ENCODE results near the gene ZNF784. TPM values are rescaled to one million over a fixed set of nuclear protein-coding genes. Genes with fewer than 3 reads are reported as not detected.

Gene ZNF784
- total and polyA plus RNA-seq, 4 donors: 0.79 to 6.0 (median 3.8) TPM

DNA sequence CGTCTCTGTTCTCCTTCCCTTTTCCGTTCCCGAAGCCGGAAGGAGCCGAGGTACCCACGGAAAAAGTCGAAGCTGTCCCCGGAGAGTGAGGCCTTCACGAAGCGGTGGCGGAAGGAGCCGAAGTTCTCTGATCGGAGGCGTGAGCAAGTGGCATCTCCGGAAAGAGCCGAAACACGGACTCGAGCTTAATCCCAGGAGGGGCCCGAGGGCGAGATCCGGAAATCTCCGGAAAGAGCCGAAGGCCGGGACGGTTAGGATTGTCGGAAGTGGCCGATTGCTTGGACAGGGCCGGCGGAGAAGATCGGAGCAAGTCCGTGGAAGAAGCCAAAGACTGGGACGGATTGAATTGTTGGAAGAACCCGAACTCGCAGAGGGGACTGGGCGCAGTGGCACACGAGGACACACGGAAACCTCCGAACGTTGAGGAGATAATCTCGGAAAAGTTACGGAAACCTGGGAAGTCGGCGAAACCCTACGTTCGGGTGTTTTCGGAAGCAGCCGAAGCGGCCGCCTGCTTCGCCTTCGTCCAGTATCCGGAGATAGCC lies 30.0 kb upstream of the ZNF784 start:
- peak overlapping the region; percentile 76 to 89 (median 78) for H3K4me3 ChIP-seq (ENCODE audit: low read depth in 1 of 3, low read length in 3 of 3)
- H3K9me3 ChIP-seq (ENCODE audit: control insufficient read depth in 4 of 4, low read length in 3 of 4): no peaks in the 10 kb centered on the region
- peak overlapping the region; percentile 78 to 90 for H3K9ac ChIP-seq (ENCODE audit: low read depth in 1 of 2, low read length in 2 of 2)
- H3K36me3 ChIP-seq (ENCODE audit: control insufficient read depth in 4 of 4, insufficient read depth in 3 of 4, low read depth in 1 of 4, low read length in 3 of 4): peaks cover 0 to 4% (median 0%) of the 10 kb centered on the region in 4 donors
- H3K27me3 ChIP-seq (ENCODE audit: control insufficient read depth in 4 of 4, insufficient read depth in 4 of 4, low read length in 3 of 4): no peaks in the 10 kb centered on the region
- peak overlapping the region; percentile 94 to 96 for H3K27ac ChIP-seq (ENCODE audit: low read depth in 1 of 2, low read length in 2 of 2)
- peak; percentile 96 for DNase-seq (ENCODE audit: low spot score)
- WGBS: under 1% methylated on average over 52 of the region's 52 CpGs
- peaks cover 8 to 40% (median 36%) of the 10 kb centered on the region in 4 donors for H3K4me1 ChIP-seq (ENCODE audit: control insufficient read depth in 4 of 4, insufficient read depth in 4 of 4, low read length in 3 of 4)
- TF ChIP-seq HNF4G (IDR thresholded peaks at IDR 0.05): peak; percentile 93
- no peak for TF ChIP-seq FOXA2 (IDR thresholded peaks at IDR 0.05)
- peak; percentile 71 to 86 for TF ChIP-seq GABPA (IDR thresholded peaks at IDR 0.05 in 1 of 2, conservative IDR thresholded peaks at IDR 0.05 in 1 of 2)
- TF ChIP-seq, protein P1, sequence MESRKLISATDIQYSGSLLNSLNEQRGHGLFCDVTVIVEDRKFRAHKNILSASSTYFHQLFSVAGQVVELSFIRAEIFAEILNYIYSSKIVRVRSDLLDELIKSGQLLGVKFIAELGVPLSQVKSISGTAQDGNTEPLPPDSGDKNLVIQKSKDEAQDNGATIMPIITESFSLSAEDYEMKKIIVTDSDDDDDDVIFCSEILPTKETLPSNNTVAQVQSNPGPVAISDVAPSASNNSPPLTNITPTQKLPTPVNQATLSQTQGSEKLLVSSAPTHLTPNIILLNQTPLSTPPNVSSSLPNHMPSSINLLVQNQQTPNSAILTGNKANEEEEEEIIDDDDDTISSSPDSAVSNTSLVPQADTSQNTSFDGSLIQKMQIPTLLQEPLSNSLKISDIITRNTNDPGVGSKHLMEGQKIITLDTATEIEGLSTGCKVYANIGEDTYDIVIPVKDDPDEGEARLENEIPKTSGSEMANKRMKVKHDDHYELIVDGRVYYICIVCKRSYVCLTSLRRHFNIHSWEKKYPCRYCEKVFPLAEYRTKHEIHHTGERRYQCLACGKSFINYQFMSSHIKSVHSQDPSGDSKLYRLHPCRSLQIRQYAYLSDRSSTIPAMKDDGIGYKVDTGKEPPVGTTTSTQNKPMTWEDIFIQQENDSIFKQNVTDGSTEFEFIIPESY (IDR thresholded peaks at IDR 0.05): peak; percentile 96
- peak in 1 of 2 donors; percentile 6 for TF ChIP-seq HNF4A (conservative IDR thresholded peaks at IDR 0.05)
- TF ChIP-seq, protein P2, sequence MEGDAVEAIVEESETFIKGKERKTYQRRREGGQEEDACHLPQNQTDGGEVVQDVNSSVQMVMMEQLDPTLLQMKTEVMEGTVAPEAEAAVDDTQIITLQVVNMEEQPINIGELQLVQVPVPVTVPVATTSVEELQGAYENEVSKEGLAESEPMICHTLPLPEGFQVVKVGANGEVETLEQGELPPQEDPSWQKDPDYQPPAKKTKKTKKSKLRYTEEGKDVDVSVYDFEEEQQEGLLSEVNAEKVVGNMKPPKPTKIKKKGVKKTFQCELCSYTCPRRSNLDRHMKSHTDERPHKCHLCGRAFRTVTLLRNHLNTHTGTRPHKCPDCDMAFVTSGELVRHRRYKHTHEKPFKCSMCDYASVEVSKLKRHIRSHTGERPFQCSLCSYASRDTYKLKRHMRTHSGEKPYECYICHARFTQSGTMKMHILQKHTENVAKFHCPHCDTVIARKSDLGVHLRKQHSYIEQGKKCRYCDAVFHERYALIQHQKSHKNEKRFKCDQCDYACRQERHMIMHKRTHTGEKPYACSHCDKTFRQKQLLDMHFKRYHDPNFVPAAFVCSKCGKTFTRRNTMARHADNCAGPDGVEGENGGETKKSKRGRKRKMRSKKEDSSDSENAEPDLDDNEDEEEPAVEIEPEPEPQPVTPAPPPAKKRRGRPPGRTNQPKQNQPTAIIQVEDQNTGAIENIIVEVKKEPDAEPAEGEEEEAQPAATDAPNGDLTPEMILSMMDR (IDR thresholded peaks at IDR 0.05; ENCODE audit: low read depth, low read length, missing input control): no peak
- no peak for TF ChIP-seq RAD21 (IDR thresholded peaks at IDR 0.05)
- peak; percentile 23 to 53 for TF ChIP-seq EGR1 (IDR thresholded peaks at IDR 0.05; ENCODE audit: low read depth in 2 of 2)
- TF ChIP-seq, protein P3, sequence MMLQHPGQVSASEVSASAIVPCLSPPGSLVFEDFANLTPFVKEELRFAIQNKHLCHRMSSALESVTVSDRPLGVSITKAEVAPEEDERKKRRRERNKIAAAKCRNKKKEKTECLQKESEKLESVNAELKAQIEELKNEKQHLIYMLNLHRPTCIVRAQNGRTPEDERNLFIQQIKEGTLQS (IDR thresholded peaks at IDR 0.05): no peak
- peak; percentile 41 for TF ChIP-seq FOXA1 (IDR thresholded peaks at IDR 0.05)
- TF ChIP-seq TAF1 (conservative IDR thresholded peaks at IDR 0.05): no peak

DNA sequence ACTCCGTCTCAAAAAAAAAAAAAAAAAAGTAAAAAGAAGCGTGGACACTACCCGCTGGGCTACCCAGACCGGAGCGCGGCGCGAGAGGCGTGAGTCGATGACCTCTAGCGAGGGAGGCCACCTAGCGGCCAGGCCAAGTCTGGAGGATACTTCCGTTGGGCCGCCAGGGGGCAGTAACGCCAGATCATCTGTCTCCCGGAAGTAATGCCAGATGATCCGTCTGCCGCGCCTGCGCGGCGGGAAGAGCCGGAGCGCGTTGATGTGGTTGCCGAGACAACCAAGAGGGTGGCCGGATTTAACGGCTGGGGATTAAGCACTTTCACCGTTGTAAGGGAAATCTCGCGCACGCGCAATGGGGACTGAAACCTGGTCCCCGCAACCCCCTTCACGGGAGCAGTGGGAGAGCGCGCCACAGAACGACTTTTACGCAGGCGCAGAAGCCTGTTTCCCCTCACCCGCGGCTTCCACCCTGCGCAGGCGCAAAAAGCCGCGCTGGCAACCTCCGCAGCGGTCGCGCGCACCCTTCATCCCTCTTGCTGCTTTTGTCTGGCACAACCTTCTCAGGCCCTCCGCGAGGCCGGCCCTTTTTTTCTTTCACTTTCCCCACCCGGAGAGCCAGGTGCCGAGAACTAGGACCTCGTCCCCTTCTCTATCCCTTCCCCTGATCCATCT lies 29.4 kb upstream of the ZNF784 start:
- H3K36me3 ChIP-seq (ENCODE audit: control insufficient read depth in 4 of 4, insufficient read depth in 3 of 4, low read depth in 1 of 4, low read length in 3 of 4): no peaks in the 10 kb centered on the region
- peaks cover 10 to 41% (median 37%) of the 10 kb centered on the region in 4 donors for H3K4me1 ChIP-seq (ENCODE audit: control insufficient read depth in 4 of 4, insufficient read depth in 4 of 4, low read length in 3 of 4)
- no peaks in the 10 kb centered on the region for H3K9me3 ChIP-seq (ENCODE audit: control insufficient read depth in 4 of 4, low read length in 3 of 4)
- H3K27me3 ChIP-seq (ENCODE audit: control insufficient read depth in 4 of 4, insufficient read depth in 4 of 4, low read length in 3 of 4): no peaks in the 10 kb centered on the region
- peak overlapping the region; percentile 94 to 96 for H3K27ac ChIP-seq (ENCODE audit: low read depth in 1 of 2, low read length in 2 of 2)
- peak; percentile 97 for DNase-seq (ENCODE audit: low spot score)
- under 1% methylated on average over 57 of the region's 57 CpGs for WGBS
- H3K4me3 ChIP-seq (ENCODE audit: low read depth in 1 of 3, low read length in 3 of 3): peak overlapping the region; percentile 76 to 89 (median 78)
- H3K9ac ChIP-seq (ENCODE audit: low read depth in 1 of 2, low read length in 2 of 2): peak overlapping the region; percentile 78 to 90
- TF ChIP-seq TAF1 (conservative IDR thresholded peaks at IDR 0.05) (no peak), HNF4G (IDR thresholded peaks at IDR 0.05) (no peak), FOXA2 (IDR thresholded peaks at IDR 0.05) (no peak), YY1 (IDR thresholded peaks at IDR 0.05) (peak; percentile 55), RAD21 (IDR thresholded peaks at IDR 0.05) (peak; percentile 72 to 80), FOXA1 (IDR thresholded peaks at IDR 0.05) (no peak), SP1 (IDR thresholded peaks at IDR 0.05) (peak; percentile 48), NR2F2 (IDR thresholded peaks at IDR 0.05) (peak; percentile 84), EGR1 (IDR thresholded peaks at IDR 0.05; ENCODE audit: low read depth in 2 of 2) (no peak), RXRA (IDR thresholded peaks at IDR 0.05) (peak; percentile 79 to 87), GABPA (IDR thresholded peaks at IDR 0.05 in 1 of 2, conservative IDR thresholded peaks at IDR 0.05 in 1 of 2) (peak; percentile 67 to 84), HNF4A (conservative IDR thresholded peaks at IDR 0.05) (no peak)
- TF ChIP-seq, protein P2 (IDR thresholded peaks at IDR 0.05; ENCODE audit: low read depth, low read length, missing input control): peak; percentile 100
- TF ChIP-seq, protein P4, sequence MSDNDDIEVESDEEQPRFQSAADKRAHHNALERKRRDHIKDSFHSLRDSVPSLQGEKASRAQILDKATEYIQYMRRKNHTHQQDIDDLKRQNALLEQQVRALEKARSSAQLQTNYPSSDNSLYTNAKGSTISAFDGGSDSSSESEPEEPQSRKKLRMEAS (IDR thresholded peaks at IDR 0.05): peak; percentile 47
- TF ChIP-seq, protein P3 (IDR thresholded peaks at IDR 0.05): no peak
- TF ChIP-seq, protein P5, sequence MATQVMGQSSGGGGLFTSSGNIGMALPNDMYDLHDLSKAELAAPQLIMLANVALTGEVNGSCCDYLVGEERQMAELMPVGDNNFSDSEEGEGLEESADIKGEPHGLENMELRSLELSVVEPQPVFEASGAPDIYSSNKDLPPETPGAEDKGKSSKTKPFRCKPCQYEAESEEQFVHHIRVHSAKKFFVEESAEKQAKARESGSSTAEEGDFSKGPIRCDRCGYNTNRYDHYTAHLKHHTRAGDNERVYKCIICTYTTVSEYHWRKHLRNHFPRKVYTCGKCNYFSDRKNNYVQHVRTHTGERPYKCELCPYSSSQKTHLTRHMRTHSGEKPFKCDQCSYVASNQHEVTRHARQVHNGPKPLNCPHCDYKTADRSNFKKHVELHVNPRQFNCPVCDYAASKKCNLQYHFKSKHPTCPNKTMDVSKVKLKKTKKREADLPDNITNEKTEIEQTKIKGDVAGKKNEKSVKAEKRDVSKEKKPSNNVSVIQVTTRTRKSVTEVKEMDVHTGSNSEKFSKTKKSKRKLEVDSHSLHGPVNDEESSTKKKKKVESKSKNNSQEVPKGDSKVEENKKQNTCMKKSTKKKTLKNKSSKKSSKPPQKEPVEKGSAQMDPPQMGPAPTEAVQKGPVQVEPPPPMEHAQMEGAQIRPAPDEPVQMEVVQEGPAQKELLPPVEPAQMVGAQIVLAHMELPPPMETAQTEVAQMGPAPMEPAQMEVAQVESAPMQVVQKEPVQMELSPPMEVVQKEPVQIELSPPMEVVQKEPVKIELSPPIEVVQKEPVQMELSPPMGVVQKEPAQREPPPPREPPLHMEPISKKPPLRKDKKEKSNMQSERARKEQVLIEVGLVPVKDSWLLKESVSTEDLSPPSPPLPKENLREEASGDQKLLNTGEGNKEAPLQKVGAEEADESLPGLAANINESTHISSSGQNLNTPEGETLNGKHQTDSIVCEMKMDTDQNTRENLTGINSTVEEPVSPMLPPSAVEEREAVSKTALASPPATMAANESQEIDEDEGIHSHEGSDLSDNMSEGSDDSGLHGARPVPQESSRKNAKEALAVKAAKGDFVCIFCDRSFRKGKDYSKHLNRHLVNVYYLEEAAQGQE (IDR thresholded peaks at IDR 0.05): no peak
